NCI-H774 (cell line): ENCODE data around the gene BIVM.

Experiments used
- DNase-seq: peaks from one replicate; lab custom pipeline; 2025; lab: John Stamatoyannopoulos, UW

Gene BIVM

DNA sequence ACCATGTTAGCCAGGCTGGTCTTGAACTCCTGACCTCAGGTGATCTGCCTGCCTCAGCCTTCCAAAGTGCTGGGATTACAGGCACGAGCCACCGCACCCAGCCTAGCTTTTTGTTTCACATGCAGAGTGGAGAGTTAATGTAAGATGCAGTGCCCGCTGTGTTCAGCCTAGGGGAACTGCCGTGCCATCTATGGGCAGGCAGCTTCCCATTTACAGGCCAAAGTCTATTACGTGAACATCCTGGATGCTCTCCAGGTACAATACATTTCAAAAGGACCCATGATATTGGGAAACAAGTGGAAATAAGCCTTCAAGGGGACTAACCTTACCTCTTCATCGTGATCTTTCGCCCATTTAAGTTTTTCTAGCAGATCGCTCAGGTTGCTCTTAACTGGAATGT, 10.2 kb upstream of the BIVM start:
- DNase-seq, result no peak

GRCh38 chr13:102792396-102792795, 6.5 kb upstream of the BIVM start:
- DNase-seq, result no peak

DNA sequence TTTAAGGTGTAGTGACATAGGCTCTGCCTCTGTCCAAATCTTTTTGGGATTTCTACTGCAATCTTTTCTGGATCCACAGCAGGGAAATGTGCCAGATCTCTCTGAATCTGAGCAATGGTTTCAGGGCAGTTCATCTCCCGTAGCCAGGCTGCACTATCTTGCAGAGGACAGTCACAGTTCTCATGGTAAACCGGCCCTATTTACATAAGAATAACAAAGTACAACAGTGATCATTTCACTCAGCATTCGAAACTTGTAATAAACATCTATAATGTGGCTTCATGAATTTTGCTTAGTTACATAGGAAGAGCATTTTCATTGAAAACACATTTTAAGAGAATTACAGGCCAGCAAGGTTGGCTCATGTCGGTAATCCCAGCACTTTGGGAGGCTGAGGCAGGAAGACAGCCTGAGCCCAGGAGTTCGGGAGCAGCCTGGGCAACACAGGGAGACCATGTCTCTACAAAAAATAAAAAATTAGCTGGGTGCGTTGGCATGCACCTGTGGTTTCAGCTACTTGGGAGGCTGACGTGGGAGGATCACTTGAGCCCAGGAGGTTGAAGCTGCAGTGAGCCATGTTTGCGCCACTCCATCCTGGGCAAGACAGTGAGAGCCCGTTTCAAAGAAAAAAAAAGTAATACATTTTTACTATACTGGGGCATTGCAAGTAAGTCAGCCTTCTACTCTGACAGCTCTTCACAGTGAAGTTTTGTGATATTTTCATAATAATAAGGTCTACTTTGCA, 5.1 kb upstream of the BIVM start:
- DNase-seq, result no peak

DNA sequence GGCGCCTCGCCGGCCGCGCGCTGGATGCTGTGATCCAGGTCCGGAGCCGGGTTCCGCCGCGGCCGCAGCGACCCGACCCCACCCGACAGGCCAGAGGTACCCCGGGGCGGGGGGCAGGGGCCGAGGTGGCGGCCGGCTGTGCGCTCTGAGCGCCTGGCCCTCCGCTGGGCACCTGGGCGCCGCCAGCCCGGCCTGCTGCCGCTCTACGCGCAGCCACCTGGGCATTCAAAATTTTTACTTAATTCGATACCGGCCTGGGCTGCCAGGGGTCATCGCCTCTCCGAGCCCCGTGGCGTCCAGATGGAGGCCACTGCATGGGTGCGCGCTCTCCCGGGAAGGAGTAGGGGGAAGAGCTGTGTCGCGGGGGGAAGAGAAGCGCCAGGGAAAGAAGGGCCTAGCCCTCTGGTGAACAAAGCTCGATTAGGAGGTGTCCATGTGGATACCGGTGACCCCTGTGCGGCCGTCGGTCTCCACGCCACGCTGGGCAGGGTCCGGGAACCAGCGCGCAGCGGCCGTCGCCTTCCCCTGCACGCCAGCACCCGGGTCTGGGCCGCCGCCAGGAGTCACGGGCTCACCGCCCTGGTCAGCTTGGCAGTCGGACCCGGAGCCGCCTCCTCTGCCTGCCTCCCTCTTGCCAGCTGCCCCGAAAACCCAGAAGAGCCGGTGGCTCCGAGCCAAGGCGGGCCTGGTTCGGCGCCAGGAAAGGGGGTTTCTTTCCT, 666 bp downstream of the BIVM start:
- DNase-seq, result peak; percentile 33

DNA sequence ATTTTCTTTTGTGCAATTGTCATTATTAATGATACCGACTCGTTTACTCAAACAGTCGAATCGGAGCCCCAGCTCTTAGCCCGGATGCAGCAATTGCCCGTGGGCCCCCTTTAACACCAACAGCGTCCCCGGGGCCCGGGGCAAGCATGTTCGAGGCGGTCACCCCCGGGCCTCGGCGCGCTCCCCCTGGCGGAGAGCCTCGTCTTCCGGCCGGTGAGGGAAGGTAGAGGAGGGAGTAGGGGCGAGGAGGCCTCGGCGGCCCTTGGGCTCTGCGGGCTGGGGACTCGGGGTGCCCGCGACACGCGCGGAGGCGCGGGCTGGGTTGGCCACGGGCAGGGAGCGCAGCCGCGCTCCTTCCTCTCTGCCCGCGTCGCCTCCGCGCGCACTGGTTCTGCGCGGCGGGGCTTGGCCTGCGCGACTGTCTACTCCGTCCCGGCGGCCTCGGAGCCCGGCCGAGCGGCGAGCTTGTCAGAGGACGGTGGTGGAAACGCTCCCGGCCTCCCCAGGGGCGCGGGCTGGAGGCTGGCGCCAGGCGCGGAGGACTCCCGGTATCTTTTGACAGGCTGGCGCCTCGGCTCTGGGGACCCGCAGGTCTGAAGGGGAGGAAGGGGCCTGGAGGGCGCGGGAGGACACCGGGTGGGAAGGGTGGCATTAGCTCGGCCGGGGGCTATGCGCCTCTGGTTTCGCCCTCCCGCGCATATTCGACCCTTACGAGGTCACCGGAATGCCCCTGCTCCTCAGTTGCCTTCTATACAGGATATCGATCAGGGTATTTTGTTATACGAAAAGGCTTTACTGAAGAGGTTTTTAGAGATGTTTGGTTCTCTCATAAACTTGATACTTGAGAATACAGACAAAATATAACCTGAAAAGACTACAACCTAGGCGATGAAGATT, 1.5 kb downstream of the BIVM start:
- DNase-seq, result peak; percentile 45

- no peak for DNase-seq
Measured at GRCh38 chr13:102805680-102806079, 6.8 kb downstream of the BIVM start.

DNA sequence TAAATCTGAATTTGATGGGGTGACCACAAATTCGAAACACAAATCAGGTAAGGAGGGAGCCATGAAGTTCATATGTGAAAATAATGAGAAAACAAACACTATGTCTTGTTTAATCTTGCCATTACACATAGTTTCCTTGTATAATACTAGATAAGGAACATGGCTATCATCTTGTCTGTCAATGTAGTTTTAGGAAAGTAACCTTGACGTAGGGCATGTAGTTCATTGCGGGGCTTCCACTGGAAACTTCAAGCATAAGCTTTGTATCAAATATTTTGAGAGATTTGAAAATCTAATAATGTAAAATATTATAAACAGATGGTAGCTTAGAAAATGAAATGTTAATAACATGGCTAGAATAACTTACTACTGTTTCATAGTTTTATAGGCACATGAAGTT, 8.8 kb downstream of the BIVM start:
- no peak for DNase-seq

- no peak for DNase-seq
Measured at GRCh38 chr13:102812611-102813287, 13.8 kb downstream of the BIVM start.

DNA sequence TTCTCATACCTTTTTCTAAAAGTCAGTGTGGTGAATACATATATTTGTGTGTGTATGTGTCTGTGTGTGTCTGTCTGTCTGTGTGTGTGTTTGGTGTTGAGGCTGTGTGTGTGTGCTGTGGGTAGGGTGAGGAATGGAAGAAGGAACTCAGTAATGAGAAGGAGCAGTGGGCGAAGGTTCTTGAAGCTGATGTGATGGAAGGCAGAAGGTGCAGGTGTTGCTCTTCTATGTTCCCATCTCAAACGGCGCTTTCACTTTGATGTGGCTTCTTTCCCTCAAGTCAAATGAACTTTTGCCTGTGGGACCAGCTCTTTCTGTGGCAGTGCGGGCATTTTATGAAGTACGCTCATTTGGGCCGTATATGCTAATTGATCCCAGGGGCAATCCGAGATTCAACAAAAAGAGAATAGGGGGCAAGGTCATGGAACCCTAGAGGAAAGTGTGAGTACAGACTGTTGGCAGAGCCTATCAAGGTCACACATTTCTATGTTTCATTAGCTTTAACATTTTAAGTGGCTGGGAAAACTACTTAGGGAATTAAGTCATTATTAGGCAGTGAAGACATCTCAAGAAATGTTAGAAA, 15.2 kb downstream of the BIVM start:
- no peak for DNase-seq

GRCh38 chr13:102814793-102815192, 15.9 kb downstream of the BIVM start:
- no peak for DNase-seq

- no peak for DNase-seq
Measured at GRCh38 chr13:102815788-102816187, 16.9 kb downstream of the BIVM start.

GRCh38 chr13:102816708-102817107, 17.8 kb downstream of the BIVM start:
- DNase-seq, result no peak

- no peak for DNase-seq
Measured at GRCh38 chr13:102817241-102817640, 18.3 kb downstream of the BIVM start.

DNA sequence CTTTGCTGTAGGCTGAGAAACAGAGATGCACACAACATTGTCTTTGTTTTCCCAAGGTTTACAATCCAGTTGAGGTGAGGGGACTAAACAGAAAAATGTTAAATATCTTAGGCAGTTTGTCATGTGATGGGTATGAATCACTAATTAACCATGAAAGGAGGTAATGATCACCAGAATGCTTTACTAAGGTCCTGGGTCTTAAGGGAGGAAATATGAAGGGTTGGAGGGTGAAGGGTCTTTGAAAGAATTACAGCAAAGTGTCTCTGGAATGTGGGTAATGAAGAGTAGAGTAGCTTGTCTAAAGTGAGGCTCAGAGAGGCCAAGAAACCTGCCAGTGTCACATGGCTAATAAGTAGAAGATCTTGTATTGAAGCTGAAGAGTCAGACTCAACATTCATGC, 19.0 kb downstream of the BIVM start:
- DNase-seq, result no peak

- no peak for DNase-seq
Measured at GRCh38 chr13:102825400-102825799, 26.5 kb downstream of the BIVM start.

GRCh38 chr13:102825921-102826706, 27.2 kb downstream of the BIVM start:
- DNase-seq, result no peak

- no peak for DNase-seq
Measured at GRCh38 chr13:102830646-102831045, 31.7 kb downstream of the BIVM start.

DNA sequence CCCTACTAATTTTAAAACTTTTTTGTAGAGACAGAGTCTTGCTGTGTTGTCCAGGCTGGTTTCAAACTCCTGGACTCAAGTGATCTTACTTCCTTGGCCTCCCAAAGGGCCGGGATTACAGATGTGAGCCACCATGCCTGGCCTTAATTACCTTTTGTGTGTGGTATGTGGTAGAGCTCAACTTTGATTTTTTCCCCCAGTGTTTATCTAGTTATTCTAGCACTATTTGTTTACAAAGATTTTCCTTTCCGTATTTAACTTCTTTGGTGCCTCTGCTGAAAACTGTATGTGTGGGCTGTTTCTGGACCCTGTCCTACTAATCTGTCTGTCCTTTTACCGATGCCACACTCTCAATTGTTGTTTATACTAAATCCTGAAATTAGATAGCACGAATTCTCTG, 37.6 kb downstream of the BIVM start:
- DNase-seq, result no peak

- no peak for DNase-seq
Measured at GRCh38 chr13:102838273-102838672, 39.4 kb downstream of the BIVM start.

DNA sequence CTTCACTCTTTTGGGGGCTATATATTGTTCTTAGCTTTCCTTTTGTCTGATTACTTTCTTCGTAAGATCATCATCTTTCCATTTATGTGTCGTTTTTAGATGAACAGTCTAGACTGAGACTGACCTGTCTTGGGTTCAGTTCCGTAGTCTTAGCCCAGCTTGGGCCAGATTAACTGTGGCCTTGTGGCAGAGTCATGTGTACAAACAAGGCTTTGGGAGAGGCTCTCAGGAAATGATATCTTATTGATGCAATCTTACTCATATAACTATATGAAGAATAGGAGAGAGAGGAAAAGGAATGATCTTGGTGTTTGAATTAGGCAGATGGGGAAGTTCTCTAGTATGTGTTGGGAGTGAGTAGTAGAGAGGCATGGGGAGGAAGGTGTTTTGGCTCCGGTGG, 40.1 kb downstream of the BIVM start:
- DNase-seq, result no peak

GRCh38 chr13:102839462-102839861, 40.5 kb downstream of the BIVM start:
- no peak for DNase-seq
